Sciatic nerve (tissue), 2 donors: ENCODE measurements around the gene BATF3. TPM values are rescaled to one million over a fixed set of nuclear protein-coding genes. Genes with fewer than 3 reads are reported as not detected.
A peak's percentile ranks its signal among the peaks of the same experiment; 100 is the strongest.
"Not testable (repeated sequence)": the region's sequence is repeated elsewhere in the genome, so short reads cannot be mapped to it uniquely, and the experiment has no call there.

ENCODE experiments used
- ATAC-seq: fragments of 200-7000 bp; cut with Tn5 transposase; one replicate; pipeline ENCODE4 v1.9.1; 2020; ENCODE audit warnings: mild to moderate bottlenecking, moderate library complexity
- DNase-seq: peaks from one replicate; pipeline ENCODE4 v3.0.0-alpha.2; 2020; ENCODE audit warnings: low spot score
- intact Hi-C: fragments of 100-400 bp; cut with DNase I; formaldehyde crosslinking; loops from one replicate; pipeline ENCODE4 v1.14.2; 2022
- total RNA-seq: library from RNA; stranded (reverse); fragmentation: NEBNext Ultra II Directional; extraction: Animal tissue kit (Norgen Biotek cat#: 25700); gene quantifications from one replicate; pipeline ENCODE4 v1.2.1, GENCODE V29; 2021
- donor health status: DM: no; HTN: no; CAD: no.
- donor health status: DM: no; HTN: no; CAD: no.

The BATF3 gene
- total RNA-seq, 1 donor from 2014 or later: 6.5 TPM

- ATAC-seq: no peak
- intact Hi-C loops: no loop called here
- peak; percentile 19 for DNase-seq
Observed at GRCh38 chr1:212668477-212668876, 31.2 kb downstream of the BATF3 start.

- intact Hi-C loops: no loop called here
- ATAC-seq: peak; percentile 80
- peak; percentile 55 for DNase-seq
Observed at GRCh38 chr1:212667223-212668139, 32.2 kb downstream of the BATF3 start.

GRCh38 chr1:212666116-212666775, 33.4 kb downstream of the BATF3 start:
- DNase-seq: peak; percentile 50
- intact Hi-C loops: no loop called here
- no peak for ATAC-seq

- peak; percentile 87 for DNase-seq
- ATAC-seq: peak; percentile 94
- intact Hi-C loops: no loop called here
Observed at GRCh38 chr1:212665241-212666115, 34.2 kb downstream of the BATF3 start.

GRCh38 chr1:212664409-212665199, 35.0 kb downstream of the BATF3 start:
- no peak for ATAC-seq
- no peak for DNase-seq

GRCh38 chr1:212658250-212658649, 41.4 kb downstream of the BATF3 start:
- intact Hi-C loops, DNase-seq, ATAC-seq: not testable (repeated sequence)

More at GRCh38 chr1:212664409-212665199, 35.0 kb downstream of the BATF3 start:
- intact Hi-C loops: no loop called here

GRCh38 chr1:212656730-212657129, 42.9 kb downstream of the BATF3 start:
- intact Hi-C loops: no loop called here
- no peak for ATAC-seq
- no peak for DNase-seq

GRCh38 chr1:212655668-212656440, 43.8 kb downstream of the BATF3 start:
- intact Hi-C loops: no loop called here
- DNase-seq: peak; percentile 34
- ATAC-seq: no peak

GRCh38 chr1:212652609-212653008, 47.0 kb downstream of the BATF3 start:
- intact Hi-C loops: no loop called here
- DNase-seq (no peak), ATAC-seq (no peak)

GRCh38 chr1:212651977-212652376, 47.7 kb downstream of the BATF3 start:
- DNase-seq (no peak), ATAC-seq (no peak)
- intact Hi-C loops: no loop called here

- intact Hi-C loops: no loop called here
- peak; percentile 46 for ATAC-seq
- DNase-seq: no peak
Observed at GRCh38 chr1:212651521-212651920, 48.1 kb downstream of the BATF3 start.

- no peak for ATAC-seq
- peak; percentile 22 for DNase-seq
- intact Hi-C loops: no loop called here
Observed at GRCh38 chr1:212650228-212650627, 49.4 kb downstream of the BATF3 start.

GRCh38 chr1:212649020-212649419, 50.6 kb downstream of the BATF3 start:
- intact Hi-C loops: no loop called here
- DNase-seq (no peak), ATAC-seq (no peak)

GRCh38 chr1:212648431-212648830, 51.2 kb downstream of the BATF3 start:
- ATAC-seq: no peak
- intact Hi-C loops: no loop called here
- no peak for DNase-seq

- intact Hi-C loops: no loop called here
- no peak for ATAC-seq
- no peak for DNase-seq
Observed at GRCh38 chr1:212647004-212647403, 52.6 kb downstream of the BATF3 start.

GRCh38 chr1:212646588-212646987, 53.1 kb downstream of the BATF3 start:
- no peak for DNase-seq
- no peak for ATAC-seq
- intact Hi-C loops: no loop called here

GRCh38 chr1:212645546-212646543, 53.8 kb downstream of the BATF3 start:
- intact Hi-C loops: no loop called here

More at GRCh38 chr1:212645546-212646543, 53.8 kb downstream of the BATF3 start:
- DNase-seq: no peak
- ATAC-seq: no peak
